Panc1 (cell line): ENCODE data around the gene MACROD2.

Experiments
- SIN3A ChIP-seq: IDR thresholded peaks from 2 replicates; pipeline ENCODE4 v1.6.1; 2012; ENCODE audit warnings: low read depth, mild to moderate bottlenecking, low read length, moderate library complexity, borderline replicate concordance; ENCODE audit not compliant: insufficient read depth
- TF ChIP-seq, protein P1 (sequence below): fragments of 450-650 bp; IDR thresholded peaks from 2 replicates; pipeline ENCODE4 v1.5.1; 2017; ENCODE audit warnings: mild to moderate bottlenecking

DNA sequence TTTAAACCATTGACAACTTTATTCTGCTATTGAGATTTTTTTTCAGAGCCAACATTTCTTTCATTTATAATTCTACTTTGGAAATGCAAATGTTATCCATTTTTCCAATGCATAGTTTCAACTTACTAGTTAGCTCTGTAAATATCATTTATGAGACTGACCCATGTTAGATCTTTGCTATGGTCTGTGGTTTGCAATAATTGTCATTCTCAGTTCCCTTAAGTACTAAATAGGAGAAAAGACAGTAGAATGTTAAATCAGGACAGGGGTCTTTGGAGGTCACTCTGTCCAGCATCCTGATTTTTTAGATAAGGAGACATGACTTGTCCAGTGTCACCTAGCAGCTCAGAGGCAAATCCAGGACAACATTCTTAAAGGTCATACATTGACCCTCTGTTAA is 864.3 kb downstream of the MACROD2 start:
- TF ChIP-seq, protein P1, sequence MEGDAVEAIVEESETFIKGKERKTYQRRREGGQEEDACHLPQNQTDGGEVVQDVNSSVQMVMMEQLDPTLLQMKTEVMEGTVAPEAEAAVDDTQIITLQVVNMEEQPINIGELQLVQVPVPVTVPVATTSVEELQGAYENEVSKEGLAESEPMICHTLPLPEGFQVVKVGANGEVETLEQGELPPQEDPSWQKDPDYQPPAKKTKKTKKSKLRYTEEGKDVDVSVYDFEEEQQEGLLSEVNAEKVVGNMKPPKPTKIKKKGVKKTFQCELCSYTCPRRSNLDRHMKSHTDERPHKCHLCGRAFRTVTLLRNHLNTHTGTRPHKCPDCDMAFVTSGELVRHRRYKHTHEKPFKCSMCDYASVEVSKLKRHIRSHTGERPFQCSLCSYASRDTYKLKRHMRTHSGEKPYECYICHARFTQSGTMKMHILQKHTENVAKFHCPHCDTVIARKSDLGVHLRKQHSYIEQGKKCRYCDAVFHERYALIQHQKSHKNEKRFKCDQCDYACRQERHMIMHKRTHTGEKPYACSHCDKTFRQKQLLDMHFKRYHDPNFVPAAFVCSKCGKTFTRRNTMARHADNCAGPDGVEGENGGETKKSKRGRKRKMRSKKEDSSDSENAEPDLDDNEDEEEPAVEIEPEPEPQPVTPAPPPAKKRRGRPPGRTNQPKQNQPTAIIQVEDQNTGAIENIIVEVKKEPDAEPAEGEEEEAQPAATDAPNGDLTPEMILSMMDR: no peak
- no peak for TF ChIP-seq SIN3A
